Adrenal gland (tissue), 12 donors: ENCODE data around the gene ZNF655. TPM values are rescaled to one million over a fixed set of nuclear protein-coding genes. Genes with fewer than 3 reads are reported as not detected.
A peak's percentile ranks its signal among the peaks of the same experiment; 100 is the strongest.

ENCODE experiments used
- DNase-seq, 7 donors: peaks; one replicate each; pipeline ENCODE4 v3.0.0-alpha.2; 2019 to 2020
- H3K27ac ChIP-seq, 5 donors: fragments of 200-600 bp; sonication (generic) in 4 of 5; 1 replicate in 3 of 5; 2 replicates in 2 of 5; pipeline versions ENCODE4 v1.5.1 to v1.8.0; 2016 to 2020; ENCODE audit warnings: mild to moderate bottlenecking in 1 of 5
- H3K27me3 ChIP-seq: fragments of 200-600 bp; 2 replicates; pipeline ENCODE4 v1.8.0; 2021
- H3K36me3 ChIP-seq, 2 donors: fragments of 200-600 bp; replicated peaks in 1 of 2; 1 replicate in 1 of 2; 2 replicates in 1 of 2; pipeline versions ENCODE4 v1.5.1 to v1.8.0; 2018 to 2022
- H3K4me1 ChIP-seq, 2 donors: fragments of 200-600 bp; replicated peaks in 1 of 2; 1 replicate in 1 of 2; 2 replicates in 1 of 2; pipeline versions ENCODE4 v1.5.1 to v1.8.0; 2018 to 2021
- H3K4me3 ChIP-seq, 4 donors: fragments of 200-600 bp; sonication (generic) in 3 of 4; one replicate each; pipeline ENCODE4 v1.5.1; 2016 to 2018
- H3K9me3 ChIP-seq, 3 donors: fragments of 200-600 bp; sonication (generic) in 1 of 3; replicated peaks in 1 of 3; 1 replicate in 2 of 3; 2 replicates in 1 of 3; pipeline versions ENCODE4 v1.5.1 to v1.8.0; 2016 to 2021
- CTCF ChIP-seq, 6 experiments: fragments of 450-650 bp in 4 of 6; fragments of 200-600 bp in 2 of 6; sonication (generic) in 1 of 6; IDR thresholded peaks; 1 replicate in 5 of 6; 2 replicates in 1 of 6; pipeline versions ENCODE4 v1.5.1 to v1.8.0; 2016 to 2021; ENCODE audit warnings: antibody characterized with exemption in 6 of 6, mild to moderate bottlenecking in 2 of 6, moderate library complexity in 1 of 6
- POLR2A ChIP-seq, 2 donors: fragments of 450-650 bp; IDR thresholded peaks; one replicate each; pipeline ENCODE4 v1.6.1; 2017; ENCODE audit warnings: antibody characterized with exemption in 2 of 2, mild to moderate bottlenecking in 2 of 2, moderate library complexity in 1 of 2
- WGBS, 4 donors: extraction: QIAGEN DNeasy Blood & Tissue Kit in 2 of 4; methylation state at CpG; one replicate each; pipeline versions ENCODE4 v1.1.5 to v1.1.7; 2013 to 2017; 5-methylcytosine and 5-hydroxymethylcytosine counted together
- intact Hi-C, 2 donors: fragments of 100-400 bp; cut with DNase I; formaldehyde crosslinking; loops; one replicate each; pipeline versions ENCODE4 v1.14.1 to v1.15.0; 2022 to 2023
- polyA plus RNA-seq, 3 donors: library from polyadenylated mRNA; stranded (reverse); fragments of 200-250 nt in 2 of 3; fragments of 350-450 nt in 1 of 3; fragmentation: Illumina TruSeq in 1 of 3; extraction: RNeasy Lipid Tissue Mini Kit (QIAGEN cat#74804) in 1 of 3; gene quantifications; one replicate each; pipeline ENCODE4 v1.2.3, GENCODE V29; 2013 to 2014
- total RNA-seq, 9 donors: library from RNA; depleted of rRNA in 4 of 9; stranded (reverse); fragments of >200 nt in 4 of 9; fragments of 120-200 nt in 1 of 9; fragmentation: NEBNext Ultra II Directional in 1 of 9; extraction: Animal tissue kit (Norgen Biotek cat#: 25700) in 1 of 9; gene quantifications; one replicate each; pipeline versions ENCODE4 v1.1.0 to v1.2.4, GENCODE V29; 2013 to 2023
- donor health status: healthy with polysubstance abuse.
- donor health status: Bipolar disorder and iron deficiency.
- donor health status: DM: yes; HTN: yes; CAD: no.
- donor health status: DM: no; HTN: no; CAD: no.
- donor health status: DM: no; HTN: no; CAD: no.
- donor health status: DM: yes; HTN: yes; CAD: no.

ZNF655 gene
- total and polyA plus RNA-seq, 12 donors, result 37.6 to 132 (median 62.7) TPM

DNA sequence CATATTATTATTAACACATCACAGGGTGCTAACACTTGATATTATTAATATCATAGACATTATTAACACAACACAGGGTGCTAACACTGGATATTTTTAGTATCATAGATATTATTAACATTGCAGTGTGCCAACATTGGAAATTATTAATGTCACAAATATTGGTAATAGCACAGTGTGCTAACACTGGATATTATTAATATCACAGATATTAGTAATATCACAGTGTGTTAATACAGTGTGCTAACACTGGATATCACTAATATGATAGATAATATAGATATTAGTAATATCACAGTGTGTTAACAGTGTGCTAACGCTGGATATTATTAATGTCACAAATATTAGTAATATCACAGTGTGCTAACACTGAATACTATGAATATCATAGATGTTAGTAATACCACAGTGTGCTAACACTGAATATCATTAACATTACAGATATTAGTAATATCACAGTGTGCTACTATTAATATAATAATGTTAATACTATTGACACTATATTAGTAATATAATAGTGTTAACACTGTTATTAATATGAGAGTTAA lies 38.0 kb downstream of the ZNF655 start:
- Histone ChIP-seq H3K4me1 (no peaks in the 10 kb centered on the region), H3K4me3 (no peak overlapping the region), H3K27ac (no peak overlapping the region), H3K9me3 (no peaks in the 10 kb centered on the region), H3K36me3 (no peaks in the 10 kb centered on the region), H3K27me3 (no peaks in the 10 kb centered on the region)
- intact Hi-C loops, result no loop called here
- no peak for DNase-seq
- TF ChIP-seq CTCF (IDR thresholded peaks at IDR 0.05) (no peak), POLR2A (IDR thresholded peaks at IDR 0.05) (no peak)
- 81 to 95% (median 90%) methylated on average over 1 of the region's 1 CpG for WGBS, 4 donors

- DNase-seq, result no peak
- intact Hi-C loops, result no loop called here
These were observed 39.5 kb downstream of the ZNF655 start, which contains the start of gene TMEM225B for GRCh38 chr7:99597762-99598501. TSS of gene TMEM225B (plus strand) at chr7:99598267. CDS start at chr7:99604389, 6,122 bp downstream.

DNA sequence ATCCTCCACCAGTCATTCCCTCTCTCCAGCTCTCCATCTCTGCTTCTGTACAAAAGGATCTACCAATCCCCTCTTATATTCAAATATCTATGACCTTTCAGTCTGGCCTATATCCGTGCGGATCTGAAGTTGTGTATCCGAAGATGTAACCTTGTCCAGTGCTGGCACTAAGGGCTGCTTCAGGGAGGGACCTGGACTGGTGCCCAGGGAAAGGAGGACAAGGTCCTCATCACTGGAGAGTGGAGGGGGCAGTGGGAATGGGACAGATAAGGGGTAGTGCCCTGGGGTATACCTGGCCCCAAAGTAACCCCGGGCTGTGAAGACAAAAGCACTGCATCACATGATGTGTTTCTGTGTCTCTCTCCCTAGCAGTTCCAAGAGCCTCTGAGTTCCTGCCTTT lies 41.4 kb downstream of the ZNF655 start:
- intact Hi-C loops, result no loop called here
- Histone ChIP-seq H3K27ac (peak overlapping the region in 1 of 5 donors; percentile 0), H3K36me3 (no peaks in the 10 kb centered on the region), H3K27me3 (no peaks in the 10 kb centered on the region), H3K4me1 (no peaks in the 10 kb centered on the region), H3K4me3 (no peak overlapping the region), H3K9me3 (no peaks in the 10 kb centered on the region)
- TF ChIP-seq POLR2A (IDR thresholded peaks at IDR 0.05) (no peak), CTCF (IDR thresholded peaks at IDR 0.05) (no peak)
- DNase-seq, result peak in 6 of 7 donors; percentile 42 to 74 (median 64)
- WGBS, 4 donors, result 26 to 40% (median 29%) methylated on average over 4 of the region's 4 CpGs

More at GRCh38 chr7:99597762-99598501, 39.5 kb downstream of the ZNF655 start, which contains the start of gene TMEM225B:
- Histone ChIP-seq H3K36me3 (no peaks in the 10 kb centered on the region), H3K27me3 (no peaks in the 10 kb centered on the region), H3K9me3 (no peaks in the 10 kb centered on the region), H3K27ac (no peak within 1 kb of the TSS), H3K4me1 (no peaks in the 10 kb centered on the region), H3K4me3 (no peak within 1 kb of the TSS)
- 73 to 88% (median 77%) methylated on average over 29 to 34 of the region's 34 CpGs for WGBS, 4 donors
- TF ChIP-seq POLR2A (IDR thresholded peaks at IDR 0.05) (no peak), CTCF (IDR thresholded peaks at IDR 0.05) (no peak)

- H3K4me3 ChIP-seq, result no peak overlapping the region
- no peaks in the 10 kb centered on the region for H3K9me3 ChIP-seq
- no peak overlapping the region for H3K27ac ChIP-seq
- no peaks in the 10 kb centered on the region for H3K27me3 ChIP-seq
- TF ChIP-seq POLR2A (IDR thresholded peaks at IDR 0.05) (no peak), CTCF (IDR thresholded peaks at IDR 0.05) (no peak)
- H3K4me1 ChIP-seq, result no peaks in the 10 kb centered on the region
- no peak for DNase-seq
- intact Hi-C loops, result no loop called here
- WGBS, 4 donors, result 80 to 88% (median 85%) methylated on average over 5 to 7 of the region's 7 CpGs
- no peaks in the 10 kb centered on the region for H3K36me3 ChIP-seq
These were observed 43.3 kb downstream of the ZNF655 start for GRCh38 chr7:99601656-99602310.
